Astrocyte (in vitro differentiated cells and primary cell): Measurements from ENCODE around the gene CACNA1C.

Source experiments
- CTCF ChIP-seq: IDR thresholded peaks from 2 replicates; pipeline ENCODE4 v1.5.1; 2011; ENCODE audit warnings: low read depth, mild to moderate bottlenecking, inconsistent platforms, low read length, moderate library complexity; ENCODE audit not compliant: insufficient read depth
- EZH2 ChIP-seq: IDR thresholded peaks from 2 replicates; pipeline ENCODE4 v1.6.1; 2012; ENCODE audit warnings: mild to moderate bottlenecking, low read length, inconsistent platforms; ENCODE audit not compliant: insufficient read depth

DNA sequence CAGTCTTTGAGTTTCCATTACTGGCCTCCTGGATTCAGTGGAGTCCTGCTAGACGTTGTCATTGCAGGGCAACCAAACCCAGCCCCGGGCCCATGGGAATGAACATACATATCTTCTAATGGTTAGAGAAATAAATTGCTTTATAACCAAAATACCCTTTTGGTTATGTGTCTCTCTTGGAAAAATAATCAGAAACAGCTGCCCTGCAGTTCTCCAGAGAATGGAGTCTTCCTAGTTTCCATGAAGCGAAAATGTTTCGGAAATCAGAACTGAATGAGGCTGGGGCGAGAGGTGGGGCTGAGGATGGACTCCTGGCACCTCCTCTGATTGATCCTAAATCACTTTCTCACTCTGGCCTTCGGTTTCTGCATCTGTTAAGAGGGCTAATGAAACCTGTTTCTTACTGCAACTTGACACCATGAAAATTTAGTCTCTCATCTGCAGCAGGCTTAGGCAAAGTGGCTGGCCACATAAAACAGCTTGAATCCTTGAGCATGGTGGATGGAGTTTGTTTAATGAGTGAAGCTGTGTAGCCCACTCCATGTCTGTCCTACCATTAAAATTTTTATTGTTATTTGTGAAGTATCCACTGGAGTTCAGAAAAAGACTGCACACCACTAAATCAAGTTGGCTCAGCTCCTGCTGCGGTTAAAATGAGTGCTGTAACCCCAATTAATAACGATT is 198.9 kb downstream of the CACNA1C start:
- no peak for TF ChIP-seq CTCF
- no peak for TF ChIP-seq EZH2
